ENCODE results near the gene PSMG1. TPM values are rescaled to one million over a fixed set of nuclear protein-coding genes. Genes with fewer than 3 reads are reported as not detected.
"Not testable (repeated sequence)": the region's sequence is repeated elsewhere in the genome, so short reads cannot be mapped to it uniquely, and the experiment has no call there.

PSMG1 gene
- total RNA-seq, 1 donor from 2014 or later: 27.3 TPM

GRCh38 chr21:39159342-39160063, 23.7 kb downstream of the PSMG1 start:
- peak in 1 of 2 donors; percentile 19 for DNase-seq (ENCODE audit: low spot score in 2 of 2)
- no peak for FAIRE-seq

DNA sequence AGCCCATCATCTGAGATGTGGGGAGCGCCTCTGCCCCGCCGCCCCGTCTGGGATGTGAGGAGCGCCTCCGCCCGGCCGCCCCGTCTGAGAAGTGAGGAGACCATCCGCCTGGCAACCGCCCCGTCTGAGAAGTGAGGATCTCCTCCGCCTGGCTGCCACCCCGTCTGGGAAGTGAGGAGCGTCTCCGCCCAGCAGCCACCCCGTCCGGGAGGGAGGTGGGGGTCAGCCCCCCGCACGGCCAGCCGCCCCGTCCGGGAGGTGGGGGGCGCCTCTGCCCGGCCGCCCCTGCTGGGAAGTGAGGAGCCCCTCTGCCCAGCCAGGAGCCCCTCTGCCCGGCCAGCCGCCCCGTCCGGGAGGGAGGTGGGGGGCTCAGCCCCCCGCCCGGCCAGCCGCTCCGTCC, 26.0 kb downstream of the PSMG1 start:
- not testable (repeated sequence) for DNase-seq (ENCODE audit: low spot score in 2 of 2); FAIRE-seq

- no peak for FAIRE-seq
- no peak for DNase-seq (ENCODE audit: low spot score in 2 of 2)
These were observed 27.2 kb downstream of the PSMG1 start for GRCh38 chr21:39156024-39156423.

GRCh38 chr21:39155578-39155977, 27.7 kb downstream of the PSMG1 start:
- FAIRE-seq: no peak
- DNase-seq (ENCODE audit: low spot score in 2 of 2): no peak

GRCh38 chr21:39153842-39154241, 29.4 kb downstream of the PSMG1 start:
- FAIRE-seq: no peak
- no peak for DNase-seq (ENCODE audit: low spot score in 2 of 2)

DNA sequence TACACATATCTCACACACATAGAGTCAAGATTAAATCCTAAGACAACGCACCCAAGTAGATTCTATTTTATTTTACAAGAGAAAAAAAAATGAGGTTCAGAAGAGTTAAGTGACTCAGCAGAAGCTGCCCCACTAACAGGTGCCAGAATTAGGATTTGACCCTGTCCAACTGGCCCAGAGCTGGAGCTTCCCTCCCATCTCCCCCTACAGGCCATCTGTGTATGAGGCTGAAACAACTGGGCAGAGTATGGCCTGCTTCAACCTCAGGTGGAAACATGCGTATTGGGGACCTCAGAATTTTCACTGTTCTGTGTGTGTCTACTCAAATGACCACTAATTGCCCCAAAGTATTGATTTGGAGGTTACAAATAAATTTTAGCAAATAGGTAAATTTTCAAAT, 29.9 kb downstream of the PSMG1 start:
- DNase-seq (ENCODE audit: low spot score in 2 of 2): no peak
- no peak for FAIRE-seq

DNA sequence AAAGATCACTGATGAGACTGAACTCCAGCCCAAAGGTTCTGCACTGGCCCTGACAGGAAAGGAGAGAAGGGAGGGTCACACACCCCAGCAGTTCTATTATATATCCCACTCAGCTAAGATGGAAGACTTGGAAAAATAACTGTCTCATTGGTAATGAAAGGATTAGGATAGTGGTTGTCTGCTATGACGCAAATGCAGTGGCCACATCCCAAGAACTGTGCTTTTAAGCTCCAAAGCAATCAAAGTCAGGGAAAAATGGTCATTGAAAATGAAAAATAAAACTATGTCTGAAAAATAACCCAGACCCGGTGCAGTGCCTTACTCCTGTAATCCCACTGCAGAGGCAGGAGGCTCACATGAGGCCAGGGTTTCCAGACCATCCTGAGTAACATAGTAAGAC, 31.0 kb downstream of the PSMG1 start:
- DNase-seq (ENCODE audit: low spot score in 2 of 2): no peak
- FAIRE-seq: no peak

- DNase-seq (ENCODE audit: low spot score in 2 of 2) (no peak), FAIRE-seq (no peak)
These were observed 32.4 kb downstream of the PSMG1 start for GRCh38 chr21:39150877-39151276.

GRCh38 chr21:39150316-39150715, 32.9 kb downstream of the PSMG1 start:
- FAIRE-seq: no peak
- no peak for DNase-seq (ENCODE audit: low spot score in 2 of 2)

DNA sequence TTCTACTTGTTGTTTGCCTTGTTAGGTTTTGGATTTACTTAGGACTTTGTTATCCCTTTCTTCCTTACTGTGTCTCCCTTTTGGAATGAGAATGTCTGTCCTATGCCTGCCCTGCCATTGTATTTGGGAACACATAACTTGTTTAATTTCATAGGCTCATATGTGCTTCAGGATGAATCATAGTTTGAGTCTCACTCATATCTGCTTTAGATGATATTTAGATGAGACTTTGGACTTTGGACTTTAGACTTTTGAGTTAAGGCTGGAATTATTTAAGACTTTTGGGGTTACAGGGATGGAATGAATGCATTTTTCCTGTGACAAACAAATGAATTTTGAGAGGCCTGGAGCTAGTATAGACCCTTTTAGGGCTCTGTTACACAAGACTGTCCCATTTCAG, 33.4 kb downstream of the PSMG1 start:
- DNase-seq (ENCODE audit: low spot score in 2 of 2): no peak
- FAIRE-seq: no peak

- DNase-seq (ENCODE audit: low spot score in 2 of 2) (no peak), FAIRE-seq (no peak)
These were observed 34.3 kb downstream of the PSMG1 start for GRCh38 chr21:39148975-39149374.

DNA sequence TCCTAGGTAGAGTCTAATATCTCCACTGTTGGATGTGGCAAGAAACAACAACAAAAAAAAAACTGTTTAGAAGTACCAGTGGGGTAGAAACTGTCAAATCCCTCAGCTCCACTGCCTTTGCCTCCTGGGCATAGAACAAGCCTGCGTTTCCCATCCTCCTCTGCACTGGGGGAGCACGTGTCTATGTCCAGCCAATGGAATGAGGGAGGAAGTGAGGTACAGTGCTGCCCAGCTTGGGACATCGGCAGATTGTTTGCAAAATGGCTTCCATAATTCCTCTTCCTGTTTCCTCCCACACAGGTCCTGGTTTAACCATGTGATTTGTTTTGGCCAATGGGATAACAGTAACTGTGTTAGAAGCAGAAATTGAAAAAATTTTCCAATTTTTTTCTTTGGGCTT, 39.1 kb downstream of the PSMG1 start:
- DNase-seq (ENCODE audit: low spot score in 2 of 2): no peak
- FAIRE-seq: no peak

GRCh38 chr21:39142972-39143371, 40.3 kb downstream of the PSMG1 start:
- no peak for FAIRE-seq
- DNase-seq (ENCODE audit: low spot score in 2 of 2): no peak

GRCh38 chr21:39141502-39141901, 41.7 kb downstream of the PSMG1 start:
- FAIRE-seq (no peak), DNase-seq (ENCODE audit: low spot score in 2 of 2) (no peak)

- DNase-seq (ENCODE audit: low spot score in 2 of 2) (no peak), FAIRE-seq (no peak)
These were observed 45.7 kb downstream of the PSMG1 start for GRCh38 chr21:39137248-39138178.

- DNase-seq (ENCODE audit: low spot score in 2 of 2): no peak
- no peak for FAIRE-seq
These were observed 46.5 kb downstream of the PSMG1 start for GRCh38 chr21:39136711-39137110.

DNA sequence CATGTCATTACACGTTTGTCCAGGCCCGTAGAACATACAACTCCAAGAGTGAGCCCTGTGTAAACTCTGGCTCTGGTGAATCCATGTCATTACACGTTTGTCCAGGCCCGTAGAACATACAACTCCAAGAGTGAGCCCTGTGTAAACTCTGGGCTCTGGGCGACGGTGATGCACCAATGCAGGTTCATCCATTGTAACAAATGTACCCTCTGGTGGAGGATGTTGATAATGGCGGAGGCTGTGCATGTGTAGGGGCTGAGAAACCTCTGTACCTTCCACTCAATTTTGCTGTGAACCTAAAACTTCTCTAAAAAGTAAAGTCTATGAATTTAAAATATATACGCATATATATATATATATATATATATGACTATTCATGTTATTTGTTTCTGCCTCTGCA, 47.1 kb downstream of the PSMG1 start:
- not testable (repeated sequence) for FAIRE-seq; DNase-seq (ENCODE audit: low spot score in 2 of 2)

DNA sequence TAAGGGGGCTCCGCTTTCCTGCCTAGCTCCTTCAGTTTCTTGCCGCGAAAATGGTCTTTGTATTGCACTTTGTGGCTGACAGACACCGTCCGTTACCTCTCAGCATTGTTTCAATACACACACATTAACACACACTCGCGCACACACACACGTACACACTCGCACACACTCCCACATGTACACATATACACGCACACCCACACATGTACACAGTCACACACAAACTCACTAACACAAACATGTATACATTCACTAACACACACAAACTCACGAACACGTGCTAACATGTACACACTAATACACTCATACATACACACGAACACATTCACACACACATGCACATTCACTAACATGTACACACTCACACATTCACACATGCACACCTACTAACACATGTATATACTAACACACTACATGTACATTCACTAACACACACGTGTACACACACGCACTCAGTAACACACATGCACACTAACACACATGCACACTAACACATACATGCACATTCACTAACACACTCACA, 48.9 kb downstream of the PSMG1 start:
- DNase-seq (ENCODE audit: low spot score in 2 of 2) (no peak), FAIRE-seq (no peak)

GRCh38 chr21:39132248-39132647, 51.0 kb downstream of the PSMG1 start:
- no peak for DNase-seq (ENCODE audit: low spot score in 2 of 2)
- no peak for FAIRE-seq

- FAIRE-seq (no peak), DNase-seq (ENCODE audit: low spot score in 2 of 2) (no peak)
These were observed 51.5 kb downstream of the PSMG1 start for GRCh38 chr21:39131791-39132190.

DNA sequence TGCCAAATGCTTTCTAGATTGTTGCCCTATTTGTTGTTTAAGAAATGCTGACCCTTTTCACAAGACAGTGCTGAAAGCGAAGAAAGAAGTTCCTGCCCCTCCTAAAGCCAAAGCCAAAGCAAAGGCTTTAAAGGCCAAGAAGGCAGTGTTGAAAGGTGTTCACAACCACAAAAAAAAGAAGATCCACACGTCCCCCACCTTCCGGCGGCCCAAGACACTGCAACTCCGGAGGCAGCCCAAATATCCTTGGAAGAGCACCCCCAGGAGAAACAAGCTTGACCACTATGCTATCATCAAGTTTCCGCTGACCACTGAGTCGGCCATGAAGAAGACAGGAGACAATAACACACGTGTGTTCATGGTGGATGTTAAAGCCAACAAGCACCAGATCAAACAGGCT, 55.7 kb downstream of the PSMG1 start:
- FAIRE-seq (no peak), DNase-seq (ENCODE audit: low spot score in 2 of 2) (no peak)

DNA sequence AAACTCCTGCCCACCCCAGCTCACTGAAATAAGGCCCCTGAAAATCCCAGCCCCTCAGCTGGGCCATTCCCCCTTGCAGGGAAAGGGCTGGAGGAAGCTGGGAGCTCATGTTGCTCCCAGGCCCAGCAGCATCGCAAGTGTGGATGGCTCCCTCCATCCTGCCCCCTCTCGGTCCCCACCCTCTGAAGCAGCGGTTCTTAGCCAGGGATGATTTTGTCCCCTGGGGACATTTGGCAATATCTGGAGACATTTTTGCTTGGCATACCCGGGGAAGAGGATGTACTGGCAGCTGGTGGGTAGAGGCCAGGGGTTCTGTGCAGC, 56.8 kb downstream of the PSMG1 start:
- DNase-seq (ENCODE audit: low spot score in 2 of 2) (no peak), FAIRE-seq (no peak)

Data from frontal cortex (tissue), 4 donors.